Neuron (in vitro differentiated cells): Measurements from ENCODE around the gene BPIFA3.
"Not testable (repeated sequence)": the region's sequence is repeated elsewhere in the genome, so short reads cannot be mapped to it uniquely, and the experiment has no call there.

ENCODE experiments used
- H2AFZ ChIP-seq: one replicate; pipeline ENCODE4 v1.6.1; 2013; ENCODE audit warnings: low read depth, mild to moderate bottlenecking, inconsistent platforms, low read length, moderate library complexity
- H3K27me3 ChIP-seq: one replicate; pipeline ENCODE4 v1.6.1; 2013; ENCODE audit warnings: low read length; ENCODE audit not compliant: insufficient read depth
- H3K36me3 ChIP-seq: one replicate; pipeline ENCODE4 v1.6.1; 2013; ENCODE audit warnings: low read length; ENCODE audit not compliant: insufficient read depth
- H3K4me1 ChIP-seq: one replicate; pipeline ENCODE4 v1.6.1; 2013; ENCODE audit warnings: low read length; ENCODE audit not compliant: insufficient read depth
- H3K4me3 ChIP-seq: 2 replicates; pipeline ENCODE4 v1.5.1; 2013; ENCODE audit warnings: mild to moderate bottlenecking, low read length, moderate library complexity
- H3K9me3 ChIP-seq: one replicate; pipeline ENCODE4 v1.6.1; 2013; ENCODE audit warnings: low read length

Gene BPIFA3

GRCh38 chr20:33217052-33217451 lies at the start of gene BPIFA3:
Gene BPIFA3, plus strand, starts transcription at chr20:33217352. Its CDS starts 185 bp downstream, at chr20:33217537.
- Histone ChIP-seq H3K27me3 (peaks cover 2% of the 10 kb centered on the region), H3K36me3 (no peaks in the 10 kb centered on the region), H2AFZ (no peak within 1 kb of the TSS), H3K4me3 (no peak within 1 kb of the TSS), H3K4me1 (no peaks in the 10 kb centered on the region), H3K9me3 (no peaks in the 10 kb centered on the region)

- H3K9me3 ChIP-seq: peaks cover 4% of the 10 kb centered on the region
- H2AFZ ChIP-seq: no peak within 1 kb of the TSS
- no peak within 1 kb of the TSS for H3K4me3 ChIP-seq
- H3K36me3 ChIP-seq: no peaks in the 10 kb centered on the region
- H3K4me1 ChIP-seq: no peaks in the 10 kb centered on the region
- H3K27me3 ChIP-seq: no peaks in the 10 kb centered on the region
Measured at GRCh38 chr20:33167859-33168258, 49.3 kb upstream of the BPIFA3 start, which contains the start of gene BPIFA2. Gene BPIFA2, plus strand, starts transcription at chr20:33168159. Its CDS starts 987 bp downstream, at chr20:33169146.

- no peaks in the 10 kb centered on the region for H3K36me3 ChIP-seq
- no peak overlapping the region for H2AFZ ChIP-seq
- no peaks in the 10 kb centered on the region for H3K27me3 ChIP-seq
- no peak overlapping the region for H3K4me3 ChIP-seq
- peaks cover 4% of the 10 kb centered on the region for H3K9me3 ChIP-seq
- no peaks in the 10 kb centered on the region for H3K4me1 ChIP-seq
Measured at GRCh38 chr20:33169176-33169794, 47.9 kb upstream of the BPIFA3 start.

GRCh38 chr20:33172781-33173180 lies 44.4 kb upstream of the BPIFA3 start:
- Histone ChIP-seq H3K36me3 (no peaks in the 10 kb centered on the region), H3K4me3 (no peak overlapping the region), H3K4me1 (no peaks in the 10 kb centered on the region), H3K9me3 (peaks cover 4% of the 10 kb centered on the region), H3K27me3 (peaks cover 4% of the 10 kb centered on the region), H2AFZ (no peak overlapping the region)

- no peak overlapping the region for H2AFZ ChIP-seq
- H3K4me3 ChIP-seq: no peak overlapping the region
- peaks cover 4% of the 10 kb centered on the region for H3K27me3 ChIP-seq
- H3K36me3 ChIP-seq: no peaks in the 10 kb centered on the region
- H3K4me1 ChIP-seq: no peaks in the 10 kb centered on the region
- H3K9me3 ChIP-seq: peaks cover 3% of the 10 kb centered on the region
Measured at GRCh38 chr20:33175123-33175522, 42.0 kb upstream of the BPIFA3 start.

- Histone ChIP-seq H3K9me3 (no peaks in the 10 kb centered on the region), H3K36me3 (no peaks in the 10 kb centered on the region), H3K4me1 (no peaks in the 10 kb centered on the region), H3K27me3 (peaks cover 4% of the 10 kb centered on the region), H2AFZ (no peak overlapping the region), H3K4me3 (no peak overlapping the region)
Measured at GRCh38 chr20:33176101-33176500, 41.1 kb upstream of the BPIFA3 start.

GRCh38 chr20:33177866-33178265 lies 39.3 kb upstream of the BPIFA3 start:
- no peaks in the 10 kb centered on the region for H3K9me3 ChIP-seq
- H2AFZ ChIP-seq: no peak overlapping the region
- H3K36me3 ChIP-seq: no peaks in the 10 kb centered on the region
- H3K4me3 ChIP-seq: no peak overlapping the region
- H3K27me3 ChIP-seq: peaks cover 4% of the 10 kb centered on the region
- H3K4me1 ChIP-seq: no peaks in the 10 kb centered on the region

GRCh38 chr20:33178726-33179125 lies 38.4 kb upstream of the BPIFA3 start:
- H3K4me3 ChIP-seq: no peak overlapping the region
- H3K9me3 ChIP-seq: no peaks in the 10 kb centered on the region
- H2AFZ ChIP-seq: no peak overlapping the region
- peaks cover 4% of the 10 kb centered on the region for H3K27me3 ChIP-seq
- H3K4me1 ChIP-seq: no peaks in the 10 kb centered on the region
- no peaks in the 10 kb centered on the region for H3K36me3 ChIP-seq

GRCh38 chr20:33180169-33180568 lies 37.0 kb upstream of the BPIFA3 start:
- Histone ChIP-seq H3K36me3 (no peaks in the 10 kb centered on the region), H3K27me3 (peaks cover 4% of the 10 kb centered on the region), H3K4me3 (no peak overlapping the region), H2AFZ (no peak overlapping the region), H3K4me1 (no peaks in the 10 kb centered on the region), H3K9me3 (no peaks in the 10 kb centered on the region)

- H3K4me1 ChIP-seq: no peaks in the 10 kb centered on the region
- H2AFZ ChIP-seq: no peak overlapping the region
- no peaks in the 10 kb centered on the region for H3K36me3 ChIP-seq
- H3K4me3 ChIP-seq: no peak overlapping the region
- H3K9me3 ChIP-seq: no peaks in the 10 kb centered on the region
- no peaks in the 10 kb centered on the region for H3K27me3 ChIP-seq
Measured at GRCh38 chr20:33181482-33182093, 35.6 kb upstream of the BPIFA3 start.

GRCh38 chr20:33183312-33183711 lies 33.8 kb upstream of the BPIFA3 start:
- H2AFZ ChIP-seq: no peak overlapping the region
- H3K4me1 ChIP-seq: no peaks in the 10 kb centered on the region
- no peaks in the 10 kb centered on the region for H3K9me3 ChIP-seq
- no peaks in the 10 kb centered on the region for H3K27me3 ChIP-seq
- no peak overlapping the region for H3K4me3 ChIP-seq
- no peaks in the 10 kb centered on the region for H3K36me3 ChIP-seq

- H3K9me3 ChIP-seq, H2AFZ ChIP-seq, H3K4me1 ChIP-seq, H3K27me3 ChIP-seq, H3K36me3 ChIP-seq, H3K4me3 ChIP-seq: not testable (repeated sequence)
Measured at GRCh38 chr20:33185031-33185590, 32.0 kb upstream of the BPIFA3 start.

GRCh38 chr20:33187491-33187890 lies 29.7 kb upstream of the BPIFA3 start:
- no peaks in the 10 kb centered on the region for H3K4me1 ChIP-seq
- H3K36me3 ChIP-seq: no peaks in the 10 kb centered on the region
- H3K9me3 ChIP-seq: no peaks in the 10 kb centered on the region
- H2AFZ ChIP-seq: no peak overlapping the region
- no peak overlapping the region for H3K4me3 ChIP-seq
- peaks cover 2% of the 10 kb centered on the region for H3K27me3 ChIP-seq
